Transverse colon (tissue), 4 donors: ENCODE data around the gene TMEM44.

Experiments
- CTCF ChIP-seq, 5 experiments: fragments of 200-600 bp in 3 of 5; fragments of 450-650 bp in 2 of 5; sonication (generic) in 3 of 5; IDR thresholded peaks; 1 replicate in 2 of 5; 2 replicates in 3 of 5; pipeline ENCODE4 v1.5.1; 2016 to 2017; ENCODE audit warnings: antibody characterized with exemption in 5 of 5, inconsistent platforms in 3 of 5, mild to moderate bottlenecking in 2 of 5, moderate library complexity in 1 of 5
- EP300 ChIP-seq: sonication (generic); formaldehyde crosslinking; IDR thresholded peaks from one replicate; pipeline ENCODE4 v1.6.1; 2017; ENCODE audit warnings: antibody characterized with exemption, low read depth
- POLR2AphosphoS5 ChIP-seq, 3 donors: sonication (generic); formaldehyde crosslinking; IDR thresholded peaks; one replicate each; pipeline ENCODE4 v1.6.1; 2016; ENCODE audit warnings: antibody characterized with exemption in 3 of 3

GRCh38 chr3:194675081-194675640 lies 41.9 kb upstream of the TMEM44 start:
- TF ChIP-seq CTCF (IDR thresholded peaks at IDR 0.05) (no peak), POLR2AphosphoS5 (IDR thresholded peaks at IDR 0.05) (no peak), EP300 (no peak)
